Osteoblast (primary cell): ENCODE data around the gene FAM120B. TPM values are rescaled to one million over a fixed set of nuclear protein-coding genes. Genes with fewer than 3 reads are reported as not detected.

ENCODE experiments used
- DNase-seq: peaks from one replicate; pipeline ENCODE4 v3.0.0; 2011; ENCODE audit warnings: low spot score, mixed read lengths; ENCODE audit not compliant: insufficient read length; ENCODE audit errors: missing footprints
- H2AFZ ChIP-seq: 2 replicates; pipeline ENCODE4 v1.6.0; 2011; ENCODE audit warnings: mild to moderate bottlenecking, low read length
- H3K27ac ChIP-seq: 2 replicates; pipeline ENCODE4 v1.5.1; 2011; ENCODE audit warnings: mild to moderate bottlenecking, low read depth, low read length, moderate library complexity
- H3K27me3 ChIP-seq: 2 replicates; pipeline ENCODE4 v1.6.0; 2012; ENCODE audit warnings: mild to moderate bottlenecking, control low read depth, inconsistent platforms, low read length, moderate library complexity; ENCODE audit not compliant: insufficient read depth
- H3K36me3 ChIP-seq: 2 replicates; pipeline ENCODE4 v1.5.1; 2011; ENCODE audit warnings: mild to moderate bottlenecking, low read length, control low read depth, moderate library complexity; ENCODE audit not compliant: insufficient read depth
- H3K4me1 ChIP-seq: 2 replicates; pipeline ENCODE4 v1.5.1; 2011; ENCODE audit warnings: mild to moderate bottlenecking, low read length, control low read depth, moderate library complexity; ENCODE audit not compliant: insufficient read depth
- H3K4me2 ChIP-seq: 2 replicates; pipeline ENCODE4 v1.6.0; 2011; ENCODE audit warnings: mild to moderate bottlenecking, low read length; ENCODE audit not compliant: insufficient read depth
- H3K4me3 ChIP-seq: fragments of 200-600 bp; sonication (generic); 3 replicates; pipeline ENCODE4 v1.5.1; 2012; ENCODE audit warnings: mild to moderate bottlenecking, low read length, inconsistent platforms; ENCODE audit not compliant: insufficient read depth
- H3K79me2 ChIP-seq: 2 replicates; pipeline ENCODE4 v1.6.0; 2012; ENCODE audit warnings: mild to moderate bottlenecking, low read length, control low read depth, inconsistent platforms; ENCODE audit not compliant: insufficient read depth
- H3K9me3 ChIP-seq: 2 replicates; pipeline ENCODE4 v1.5.1; 2011; ENCODE audit warnings: low read depth, low read length, control low read depth
- H4K20me1 ChIP-seq: 2 replicates; pipeline ENCODE4 v1.6.0; 2012; ENCODE audit warnings: mild to moderate bottlenecking, low read length, control low read depth; ENCODE audit not compliant: insufficient read depth
- total RNA-seq: library from RNA; depleted of rRNA; stranded (reverse); fragments of >200 nt; gene quantifications from 2 replicates; pipeline ENCODE4 v1.2.3, GENCODE V29; 2012
- TF ChIP-seq, protein P1 (sequence below): IDR thresholded peaks from 2 replicates; pipeline ENCODE4 v1.5.1; 2011; ENCODE audit warnings: mild to moderate bottlenecking, low read depth, low read length, moderate library complexity; ENCODE audit errors: extremely low read depth

Gene FAM120B
- total RNA-seq, 1 donor, result 13.4 TPM

DNA sequence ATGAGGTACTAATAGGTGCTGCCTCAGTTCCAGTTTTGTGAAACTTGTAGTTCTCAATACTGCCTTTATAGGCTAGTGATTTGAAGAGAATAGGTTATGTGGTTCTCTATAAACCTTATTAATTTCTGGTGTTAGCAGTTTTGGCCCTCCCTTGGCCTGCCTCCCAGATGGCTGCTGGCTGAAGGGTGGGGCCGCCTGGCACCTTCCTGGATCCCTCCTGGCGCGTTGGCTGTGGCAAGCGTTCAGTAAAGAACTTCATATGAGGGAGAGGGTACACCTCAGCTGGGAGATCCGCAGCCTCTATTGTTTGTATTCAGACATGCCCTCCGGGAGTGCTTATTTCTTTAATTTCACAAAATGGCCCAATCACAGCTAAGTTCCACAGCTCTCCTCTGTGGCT is 51.9 kb downstream of the FAM120B start:
- no peak overlapping the region for H3K4me3 ChIP-seq
- DNase-seq, result no peak
- TF ChIP-seq, protein P1, sequence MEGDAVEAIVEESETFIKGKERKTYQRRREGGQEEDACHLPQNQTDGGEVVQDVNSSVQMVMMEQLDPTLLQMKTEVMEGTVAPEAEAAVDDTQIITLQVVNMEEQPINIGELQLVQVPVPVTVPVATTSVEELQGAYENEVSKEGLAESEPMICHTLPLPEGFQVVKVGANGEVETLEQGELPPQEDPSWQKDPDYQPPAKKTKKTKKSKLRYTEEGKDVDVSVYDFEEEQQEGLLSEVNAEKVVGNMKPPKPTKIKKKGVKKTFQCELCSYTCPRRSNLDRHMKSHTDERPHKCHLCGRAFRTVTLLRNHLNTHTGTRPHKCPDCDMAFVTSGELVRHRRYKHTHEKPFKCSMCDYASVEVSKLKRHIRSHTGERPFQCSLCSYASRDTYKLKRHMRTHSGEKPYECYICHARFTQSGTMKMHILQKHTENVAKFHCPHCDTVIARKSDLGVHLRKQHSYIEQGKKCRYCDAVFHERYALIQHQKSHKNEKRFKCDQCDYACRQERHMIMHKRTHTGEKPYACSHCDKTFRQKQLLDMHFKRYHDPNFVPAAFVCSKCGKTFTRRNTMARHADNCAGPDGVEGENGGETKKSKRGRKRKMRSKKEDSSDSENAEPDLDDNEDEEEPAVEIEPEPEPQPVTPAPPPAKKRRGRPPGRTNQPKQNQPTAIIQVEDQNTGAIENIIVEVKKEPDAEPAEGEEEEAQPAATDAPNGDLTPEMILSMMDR, result no peak
- H3K27ac ChIP-seq, result no peak overlapping the region
- H3K79me2 ChIP-seq, result no peaks in the 10 kb centered on the region
- peaks cover 8% of the 10 kb centered on the region for H4K20me1 ChIP-seq
- H2AFZ ChIP-seq, result no peak overlapping the region
- H3K27me3 ChIP-seq, result no peaks in the 10 kb centered on the region
- H3K4me1 ChIP-seq, result no peaks in the 10 kb centered on the region
- peaks cover 38% of the 10 kb centered on the region for H3K36me3 ChIP-seq
- no peaks in the 10 kb centered on the region for H3K9me3 ChIP-seq
- H3K4me2 ChIP-seq, result no peak overlapping the region

DNA sequence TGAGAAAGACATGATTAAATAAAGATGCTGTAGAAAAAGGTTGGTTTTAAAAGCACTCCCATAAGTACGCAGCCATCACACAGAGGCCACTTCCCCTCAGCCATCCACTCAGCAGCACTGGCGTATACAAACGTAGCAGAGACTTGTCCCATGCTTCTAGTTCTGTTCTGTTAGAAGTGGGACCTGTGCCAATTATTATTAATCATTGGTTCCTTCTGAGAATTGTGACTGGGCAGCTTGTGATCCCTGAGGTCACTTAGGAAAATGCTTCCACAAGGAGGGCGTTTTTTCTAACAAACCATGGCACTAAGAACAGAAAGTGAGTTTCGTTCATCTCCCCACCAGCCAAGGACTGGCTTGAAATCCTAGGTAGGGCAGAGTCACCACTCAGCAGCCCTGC is 53.9 kb downstream of the FAM120B start:
- H3K4me2 ChIP-seq, result no peak overlapping the region
- H2AFZ ChIP-seq, result no peak overlapping the region
- H3K4me3 ChIP-seq, result no peak overlapping the region
- no peaks in the 10 kb centered on the region for H3K4me1 ChIP-seq
- H3K79me2 ChIP-seq, result no peaks in the 10 kb centered on the region
- no peaks in the 10 kb centered on the region for H3K27me3 ChIP-seq
- TF ChIP-seq, protein P1, result no peak
- H3K9me3 ChIP-seq, result no peaks in the 10 kb centered on the region
- H3K27ac ChIP-seq, result no peak overlapping the region
- peaks cover 12% of the 10 kb centered on the region for H4K20me1 ChIP-seq
- no peak for DNase-seq
- H3K36me3 ChIP-seq, result peaks cover 38% of the 10 kb centered on the region

DNA sequence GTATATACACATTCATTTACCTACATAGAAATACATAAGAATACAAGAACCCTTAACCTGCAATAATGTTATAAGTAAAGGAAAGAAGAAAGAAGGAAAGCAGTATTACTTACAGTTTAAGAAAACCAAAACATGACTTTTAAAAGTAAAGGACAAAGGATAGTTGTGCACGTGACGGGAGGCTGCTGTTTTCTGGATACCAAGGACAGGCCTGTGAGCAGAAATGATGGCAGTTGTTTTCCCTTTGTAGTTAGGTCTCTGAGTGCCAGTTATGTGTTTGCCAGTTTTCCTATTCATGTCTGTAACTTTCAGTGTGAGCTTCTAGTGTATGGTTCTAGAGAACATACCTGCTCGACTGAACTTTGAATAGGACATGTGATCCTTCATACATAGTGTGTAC is 54.8 kb downstream of the FAM120B start:
- peaks cover 34% of the 10 kb centered on the region for H3K36me3 ChIP-seq
- H3K4me2 ChIP-seq, result no peak overlapping the region
- no peaks in the 10 kb centered on the region for H3K4me1 ChIP-seq
- no peak for DNase-seq
- H2AFZ ChIP-seq, result no peak overlapping the region
- no peaks in the 10 kb centered on the region for H3K79me2 ChIP-seq
- no peaks in the 10 kb centered on the region for H3K9me3 ChIP-seq
- H3K27ac ChIP-seq, result no peak overlapping the region
- TF ChIP-seq, protein P1, result no peak
- H3K4me3 ChIP-seq, result no peak overlapping the region
- peaks cover 12% of the 10 kb centered on the region for H4K20me1 ChIP-seq
- H3K27me3 ChIP-seq, result no peaks in the 10 kb centered on the region

DNA sequence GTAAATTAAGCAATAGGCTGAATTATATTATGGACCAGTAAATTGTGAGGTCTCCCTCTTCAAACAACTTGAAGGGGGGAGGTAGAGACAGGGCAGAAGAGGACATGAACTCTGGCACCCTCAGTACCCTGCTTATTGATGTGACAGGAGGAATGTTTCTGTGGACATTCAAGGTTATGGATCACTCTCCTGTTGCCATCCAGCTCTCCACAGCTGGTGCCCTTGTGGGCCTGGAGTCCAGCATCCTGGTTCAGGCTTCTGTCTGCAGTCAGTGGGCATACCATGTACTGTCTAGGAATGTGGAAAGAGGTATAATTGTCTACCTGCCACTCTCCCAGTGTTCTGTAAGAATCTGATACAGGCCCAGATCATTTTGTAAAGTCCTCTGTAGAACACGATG is 55.6 kb downstream of the FAM120B start:
- Histone ChIP-seq H3K27ac (no peak overlapping the region), H3K9me3 (no peaks in the 10 kb centered on the region), H3K4me2 (no peak overlapping the region), H3K79me2 (no peaks in the 10 kb centered on the region), H4K20me1 (peaks cover 12% of the 10 kb centered on the region), H2AFZ (no peak overlapping the region), H3K27me3 (no peaks in the 10 kb centered on the region), H3K4me1 (no peaks in the 10 kb centered on the region), H3K4me3 (no peak overlapping the region), H3K36me3 (peaks cover 34% of the 10 kb centered on the region)
- TF ChIP-seq, protein P1, result no peak
- no peak for DNase-seq
